GM12878 (cell line): ENCODE results near the gene PELO. TPM values are rescaled to one million over a fixed set of nuclear protein-coding genes. Genes with fewer than 3 reads are reported as not detected.

Source experiments
- ATAC-seq: fragments of 200-7000 bp; cut with Tn5 transposase; 3 replicates; pipeline ENCODE4 v1.9.1; 2020; ENCODE audit warnings: mild to moderate bottlenecking, moderate library complexity
- BruUV-seq: library from RNA; stranded (reverse); fragments of 400-500 nt; replicated peaks from 2 replicates; lab custom pipeline; 2021; lab: Mats Ljungman, UMichigan
- CTCF ChIA-PET: fragments of 300-600 bp; sonication (Branson Sonifier 250); formaldehyde crosslinking; extraction: SDS; loops from one replicate; lab custom pipeline; 2021; ENCODE audit warnings: inconsistent platforms; lab: Yijun Ruan, JAX
- POLR2A ChIA-PET: fragments of 350-600 bp; formaldehyde crosslinking; extraction: SDS; loops from one replicate; lab custom pipeline; 2021; ENCODE audit warnings: inconsistent platforms; lab: Charles Lee
- RAD21 ChIA-PET: fragments of 300-600 bp; sonication (Branson Sonifier 250); formaldehyde crosslinking; loops from one replicate; lab custom pipeline; 2023; ENCODE audit warnings: antibody characterized with exemption; ENCODE audit not compliant: unreplicated experiment; lab: Charles Lee
- SMC1A ChIA-PET: fragments of 300-600 bp; sonication (Branson Sonifier 250); formaldehyde crosslinking; loops from one replicate; lab custom pipeline; 2023; ENCODE audit not compliant: unreplicated experiment, uncharacterized antibody; lab: Charles Lee
- DNase-seq: peaks from one replicate; pipeline ENCODE4 v3.0.0-alpha.2; 2011; ENCODE audit warnings: low read depth, low spot score
- FAIRE-seq: peaks from 3 replicates; lab custom pipeline; 2011; peaks lifted over from hg19 to GRCh38; lab: Jason Lieb, UNC
- H2AFZ ChIP-seq: 2 replicates; pipeline ENCODE4 v1.6.0; 2011; ENCODE audit warnings: low read depth, low read length, control low read depth; ENCODE audit not compliant: control insufficient read depth
- H3K27ac ChIP-seq: 2 replicates; pipeline ENCODE4 v1.5.1; 2011; ENCODE audit warnings: control low read depth; ENCODE audit not compliant: control insufficient read depth, insufficient read depth
- H3K27me3 ChIP-seq, 2 experiments: replicated peaks in 1 of 2; 2 replicates each; pipeline versions ENCODE4 v1.6.0 to v1.6.1; 2011; ENCODE audit warnings: low read length in 1 of 2; ENCODE audit not compliant: control insufficient read depth in 2 of 2, insufficient read depth in 2 of 2
- H3K36me3 ChIP-seq, 2 experiments: 2 replicates each; pipeline ENCODE4 v1.5.1; 2011; ENCODE audit warnings: low read length in 1 of 2; ENCODE audit not compliant: control insufficient read depth in 2 of 2, insufficient read depth in 2 of 2
- H3K4me1 ChIP-seq: 2 replicates; pipeline ENCODE4 v1.6.1; 2011; ENCODE audit warnings: mild to moderate bottlenecking, low read length, moderate library complexity, mixed read lengths; ENCODE audit not compliant: control insufficient read depth, insufficient read depth
- H3K4me2 ChIP-seq: 2 replicates; pipeline ENCODE4 v1.6.0; 2011; ENCODE audit warnings: control low read depth; ENCODE audit not compliant: control insufficient read depth, insufficient read depth
- H3K4me3 ChIP-seq: fragments of 200-600 bp; sonication (generic); 2 replicates; pipeline ENCODE4 v1.5.1; 2016
- H3K79me2 ChIP-seq: 2 replicates; pipeline ENCODE4 v1.6.0; 2011; ENCODE audit warnings: low read length; ENCODE audit not compliant: control insufficient read depth, insufficient read depth
- H3K9ac ChIP-seq: 2 replicates; pipeline ENCODE4 v1.8.0; 2011; ENCODE audit warnings: low read length, control low read depth, mixed read lengths; ENCODE audit not compliant: control insufficient read depth, insufficient read depth
- H3K9me3 ChIP-seq: replicated peaks from 3 replicates; pipeline ENCODE4 v1.5.1; 2011; ENCODE audit warnings: mild to moderate bottlenecking, low read length; ENCODE audit not compliant: control insufficient read depth, insufficient read depth
- H4K20me1 ChIP-seq: 2 replicates; pipeline ENCODE4 v1.6.0; 2011; ENCODE audit not compliant: control insufficient read depth, insufficient read depth
- CBX5 ChIP-seq: sonication (generic); IDR thresholded peaks from 2 replicates; pipeline ENCODE4 v1.6.1; 2016; ENCODE audit warnings: low read depth, moderate library complexity, mild to moderate bottlenecking, inconsistent platforms
- CEBPB ChIP-seq, 2 experiments: fragments of 150-350 bp in 1 of 2; IDR thresholded peaks; 2 replicates each; pipeline ENCODE4 v1.6.1; 2012 to 2014; ENCODE audit warnings: low read depth in 2 of 2, low read length in 2 of 2, borderline replicate concordance in 1 of 2, inconsistent platforms in 1 of 2
- CHD4 ChIP-seq: fragments of 200-600 bp; sonication (generic); IDR thresholded peaks from 2 replicates; pipeline ENCODE4 v1.6.1; 2016; ENCODE audit warnings: mild to moderate bottlenecking
- FOXM1 ChIP-seq: IDR thresholded peaks from 2 replicates; pipeline ENCODE4 v1.6.1; 2012; ENCODE audit warnings: low read depth, mild to moderate bottlenecking, inconsistent platforms, low read length, moderate library complexity
- HDAC2 ChIP-seq: fragments of 200-600 bp; sonication (generic); IDR thresholded peaks from 2 replicates; pipeline ENCODE4 v1.6.1; 2017
- HDGF ChIP-seq: fragments of 450-650 bp; IDR thresholded peaks from 2 replicates; pipeline ENCODE4 v1.6.1; 2016; ENCODE audit warnings: antibody characterized with exemption
- MEF2B ChIP-seq: fragments of 450-650 bp; IDR thresholded peaks from 2 replicates; pipeline ENCODE4 v1.6.1; 2018; ENCODE audit warnings: mild to moderate bottlenecking, moderate library complexity; ENCODE audit not compliant: partially characterized antibody, poor library complexity, severe bottlenecking
- YBX1 ChIP-seq: fragments of 450-650 bp; IDR thresholded peaks from 2 replicates; pipeline ENCODE4 v1.6.1; 2016; ENCODE audit warnings: antibody characterized with exemption
- YY1 ChIP-seq: IDR thresholded peaks from 2 replicates; pipeline ENCODE4 v1.6.1; 2011; ENCODE audit warnings: low read depth, mild to moderate bottlenecking, low read length
- ZSCAN29 ChIP-seq: fragments of 450-650 bp; IDR thresholded peaks from 2 replicates; pipeline ENCODE4 v1.6.1; 2017; ENCODE audit warnings: mild to moderate bottlenecking, moderate library complexity
- ZZZ3 ChIP-seq: IDR thresholded peaks from 2 replicates; pipeline ENCODE4 v1.6.1; 2011; ENCODE audit warnings: low read depth; ENCODE audit not compliant: control insufficient read depth, insufficient read length
- WGBS: methylation state at CpG from one replicate; pipeline ENCODE4 v1.1.6; 2016; ENCODE audit warnings: low lambda C conversion rate; ENCODE audit not compliant: insufficient replicate concordance, insufficient coverage; ENCODE audit errors: missing lambda C conversion rate; 5-methylcytosine and 5-hydroxymethylcytosine counted together
- in situ Hi-C: fragments of 300-500 bp; cut with MboI; formaldehyde crosslinking; loops from 9 replicates; pipeline ENCODE4 v1.14.3; 2018; ENCODE audit warnings: mixed read lengths
- intact Hi-C: fragments of 100-400 bp; cut with micrococcal nuclease; formaldehyde crosslinking; loops from one replicate; pipeline ENCODE4 v1.14.2; 2022; ENCODE audit not compliant: unreplicated experiment
- polyA plus RNA-seq, 11 experiments: library from polyadenylated mRNA; depleted of rRNA in 4 of 11; unstranded in 6 of 11; stranded (reverse) in 5 of 11; fragments of >200 nt; fragmentation: Nextera tagmentation in 4 of 11; fragmentation: Illumina TruSeq in 1 of 11; extraction: Ambion mirVana in 4 of 11; extraction: Trizol in 1 of 11; gene quantifications; 1 replicate in 1 of 11; 2 replicates in 10 of 11; pipeline versions ENCODE4 v1.2.1 to v1.2.3, GENCODE V29; 2011 to 2016; ENCODE audit warnings: inconsistent platforms in 2 of 11, missing spikeins in 2 of 11, low read depth in 1 of 11
- total RNA-seq, 4 experiments: library from RNA; depleted of rRNA in 3 of 4; stranded (reverse); fragments of >200 nt in 3 of 4; fragmentation: Illumina TruSeq in 1 of 4; extraction: Trizol in 1 of 4; gene quantifications; 2 replicates each; pipeline versions ENCODE4 v1.2.1 to v1.2.3, GENCODE V29; 2013 to 2021
- TF ChIP-seq, protein P1 (sequence below): fragments of 450-650 bp; IDR thresholded peaks from 2 replicates; pipeline ENCODE4 v1.6.1; 2018; ENCODE audit warnings: mild to moderate bottlenecking, low read depth, moderate library complexity; ENCODE audit not compliant: partially characterized antibody
- TF ChIP-seq, protein P2 (sequence below): fragments of 450-650 bp; IDR thresholded peaks from 2 replicates; pipeline ENCODE4 v1.6.1; 2017; ENCODE audit warnings: mild to moderate bottlenecking, moderate library complexity
- TF ChIP-seq, protein P3 (sequence below): fragments of 450-650 bp; formaldehyde crosslinking; IDR thresholded peaks from 2 replicates; pipeline ENCODE4 v1.4.0; 2022; ENCODE audit warnings: mild to moderate bottlenecking, moderate library complexity

PELO gene
- total and polyA plus RNA-seq, 10 of the 15 experiments (the other 5 are each of a cell fraction or from before 2014, with no cell fraction given): 5.6 to 11.9 (median 8.7) TPM

DNA sequence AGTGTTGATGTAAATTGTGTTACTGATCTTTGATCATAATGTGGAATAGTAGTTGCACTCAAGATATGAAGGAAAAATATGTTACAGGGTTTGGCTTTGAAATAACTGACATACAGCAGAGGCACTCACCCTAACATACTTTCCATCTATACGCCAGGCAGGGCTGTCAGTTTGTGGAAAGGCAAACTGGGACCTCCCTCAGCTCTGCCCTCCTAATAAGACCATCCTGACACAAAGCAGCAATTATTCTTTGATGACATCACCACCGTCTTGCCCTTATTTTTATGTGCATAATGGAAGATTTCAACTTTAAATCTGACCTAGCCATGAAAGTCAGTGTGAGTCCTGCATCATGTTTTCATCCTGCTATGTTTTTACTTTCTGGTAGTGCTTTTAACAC, 42.9 kb downstream of the PELO start:
- no peaks in the 10 kb centered on the region for H3K27me3 ChIP-seq
- intact Hi-C loops: no loop called here
- no peaks in the 10 kb centered on the region for H4K20me1 ChIP-seq
- in situ Hi-C loops: no loop called here
- ChIA-PET POLR2A (no interaction called here), RAD21 (no interaction called here), CTCF (no interaction called here), SMC1A (interaction anchor here (0.6 kb wide), 1 partner anchor 1155 kb away, joined by 3 read pairs; no protein-coding TSS in a partner anchor)
- H3K27ac ChIP-seq: no peak overlapping the region
- H3K79me2 ChIP-seq: no peaks in the 10 kb centered on the region
- no peaks in the 10 kb centered on the region for H3K36me3 ChIP-seq
- no peaks in the 10 kb centered on the region; the same call in 2 of the 3 replicates for H3K9me3 ChIP-seq
- H3K9ac ChIP-seq: no peak overlapping the region
- H2AFZ ChIP-seq: no peak overlapping the region
- no TSS peak for BruUV-seq
- H3K4me2 ChIP-seq: no peak overlapping the region
- no peak for ATAC-seq
- H3K4me3 ChIP-seq: no peak overlapping the region
- no peak for DNase-seq
- no peak for FAIRE-seq
- 13% methylated on average over 2 of the region's 2 CpGs for WGBS
- H3K4me1 ChIP-seq: no peaks in the 10 kb centered on the region
- no peak for TF ChIP-seq FOXM1
- no peak for TF ChIP-seq MEF2B
- no peak for TF ChIP-seq YY1
- TF ChIP-seq HDGF: no peak
- TF ChIP-seq CEBPB (IDR thresholded peaks at IDR 0.05; ENCODE audit: borderline replicate concordance in 1 of 2, low read depth in 2 of 2, low read length in 2 of 2): no peak
- TF ChIP-seq, protein P1, sequence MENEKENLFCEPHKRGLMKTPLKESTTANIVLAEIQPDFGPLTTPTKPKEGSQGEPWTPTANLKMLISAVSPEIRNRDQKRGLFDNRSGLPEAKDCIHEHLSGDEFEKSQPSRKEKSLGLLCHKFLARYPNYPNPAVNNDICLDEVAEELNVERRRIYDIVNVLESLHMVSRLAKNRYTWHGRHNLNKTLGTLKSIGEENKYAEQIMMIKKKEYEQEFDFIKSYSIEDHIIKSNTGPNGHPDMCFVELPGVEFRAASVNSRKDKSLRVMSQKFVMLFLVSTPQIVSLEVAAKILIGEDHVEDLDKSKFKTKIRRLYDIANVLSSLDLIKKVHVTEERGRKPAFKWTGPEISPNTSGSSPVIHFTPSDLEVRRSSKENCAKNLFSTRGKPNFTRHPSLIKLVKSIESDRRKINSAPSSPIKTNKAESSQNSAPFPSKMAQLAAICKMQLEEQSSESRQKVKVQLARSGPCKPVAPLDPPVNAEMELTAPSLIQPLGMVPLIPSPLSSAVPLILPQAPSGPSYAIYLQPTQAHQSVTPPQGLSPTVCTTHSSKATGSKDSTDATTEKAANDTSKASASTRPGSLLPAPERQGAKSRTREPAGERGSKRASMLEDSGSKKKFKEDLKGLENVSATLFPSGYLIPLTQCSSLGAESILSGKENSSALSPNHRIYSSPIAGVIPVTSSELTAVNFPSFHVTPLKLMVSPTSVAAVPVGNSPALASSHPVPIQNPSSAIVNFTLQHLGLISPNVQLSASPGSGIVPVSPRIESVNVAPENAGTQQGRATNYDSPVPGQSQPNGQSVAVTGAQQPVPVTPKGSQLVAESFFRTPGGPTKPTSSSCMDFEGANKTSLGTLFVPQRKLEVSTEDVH: no peak
- TF ChIP-seq CHD4: no peak
- TF ChIP-seq, protein P2, sequence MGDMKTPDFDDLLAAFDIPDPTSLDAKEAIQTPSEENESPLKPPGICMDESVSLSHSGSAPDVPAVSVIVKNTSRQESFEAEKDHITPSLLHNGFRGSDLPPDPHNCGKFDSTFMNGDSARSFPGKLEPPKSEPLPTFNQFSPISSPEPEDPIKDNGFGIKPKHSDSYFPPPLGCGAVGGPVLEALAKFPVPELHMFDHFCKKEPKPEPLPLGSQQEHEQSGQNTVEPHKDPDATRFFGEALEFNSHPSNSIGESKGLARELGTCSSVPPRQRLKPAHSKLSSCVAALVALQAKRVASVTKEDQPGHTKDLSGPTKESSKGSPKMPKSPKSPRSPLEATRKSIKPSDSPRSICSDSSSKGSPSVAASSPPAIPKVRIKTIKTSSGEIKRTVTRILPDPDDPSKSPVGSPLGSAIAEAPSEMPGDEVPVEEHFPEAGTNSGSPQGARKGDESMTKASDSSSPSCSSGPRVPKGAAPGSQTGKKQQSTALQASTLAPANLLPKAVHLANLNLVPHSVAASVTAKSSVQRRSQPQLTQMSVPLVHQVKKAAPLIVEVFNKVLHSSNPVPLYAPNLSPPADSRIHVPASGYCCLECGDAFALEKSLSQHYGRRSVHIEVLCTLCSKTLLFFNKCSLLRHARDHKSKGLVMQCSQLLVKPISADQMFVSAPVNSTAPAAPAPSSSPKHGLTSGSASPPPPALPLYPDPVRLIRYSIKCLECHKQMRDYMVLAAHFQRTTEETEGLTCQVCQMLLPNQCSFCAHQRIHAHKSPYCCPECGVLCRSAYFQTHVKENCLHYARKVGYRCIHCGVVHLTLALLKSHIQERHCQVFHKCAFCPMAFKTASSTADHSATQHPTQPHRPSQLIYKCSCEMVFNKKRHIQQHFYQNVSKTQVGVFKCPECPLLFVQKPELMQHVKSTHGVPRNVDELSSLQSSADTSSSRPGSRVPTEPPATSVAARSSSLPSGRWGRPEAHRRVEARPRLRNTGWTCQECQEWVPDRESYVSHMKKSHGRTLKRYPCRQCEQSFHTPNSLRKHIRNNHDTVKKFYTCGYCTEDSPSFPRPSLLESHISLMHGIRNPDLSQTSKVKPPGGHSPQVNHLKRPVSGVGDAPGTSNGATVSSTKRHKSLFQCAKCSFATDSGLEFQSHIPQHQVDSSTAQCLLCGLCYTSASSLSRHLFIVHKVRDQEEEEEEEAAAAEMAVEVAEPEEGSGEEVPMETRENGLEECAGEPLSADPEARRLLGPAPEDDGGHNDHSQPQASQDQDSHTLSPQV: no peak
- no peak for TF ChIP-seq ZSCAN29
- TF ChIP-seq, protein P3, sequence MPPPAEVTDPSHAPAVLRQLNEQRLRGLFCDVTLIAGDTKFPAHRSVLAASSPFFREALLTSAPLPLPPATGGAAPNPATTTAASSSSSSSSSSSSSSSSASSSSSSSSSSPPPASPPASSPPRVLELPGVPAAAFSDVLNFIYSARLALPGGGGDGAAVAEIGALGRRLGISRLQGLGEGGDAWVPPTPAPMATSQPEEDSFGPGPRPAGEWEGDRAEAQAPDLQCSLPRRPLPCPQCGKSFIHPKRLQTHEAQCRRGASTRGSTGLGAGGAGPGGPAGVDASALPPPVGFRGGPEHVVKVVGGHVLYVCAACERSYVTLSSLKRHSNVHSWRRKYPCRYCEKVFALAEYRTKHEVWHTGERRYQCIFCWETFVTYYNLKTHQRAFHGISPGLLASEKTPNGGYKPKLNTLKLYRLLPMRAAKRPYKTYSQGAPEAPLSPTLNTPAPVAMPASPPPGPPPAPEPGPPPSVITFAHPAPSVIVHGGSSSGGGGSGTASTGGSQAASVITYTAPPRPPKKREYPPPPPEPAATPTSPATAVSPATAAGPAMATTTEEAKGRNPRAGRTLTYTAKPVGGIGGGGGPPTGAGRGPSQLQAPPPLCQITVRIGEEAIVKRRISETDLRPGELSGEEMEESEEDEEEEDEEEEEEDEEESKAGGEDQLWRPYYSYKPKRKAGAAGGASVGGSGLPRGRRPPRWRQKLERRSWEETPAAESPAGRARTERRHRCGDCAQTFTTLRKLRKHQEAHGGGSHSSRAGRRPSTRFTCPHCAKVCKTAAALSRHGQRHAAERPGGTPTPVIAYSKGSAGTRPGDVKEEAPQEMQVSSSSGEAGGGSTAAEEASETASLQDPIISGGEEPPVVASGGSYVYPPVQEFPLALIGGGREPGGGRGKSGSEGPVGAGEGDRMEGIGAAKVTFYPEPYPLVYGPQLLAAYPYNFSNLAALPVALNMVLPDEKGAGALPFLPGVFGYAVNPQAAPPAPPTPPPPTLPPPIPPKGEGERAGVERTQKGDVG (CRISPR knock-in tag): no peak
- TF ChIP-seq YBX1: no peak
- TF ChIP-seq CBX5: no peak
- no peak for TF ChIP-seq HDAC2
- no peak for TF ChIP-seq ZZZ3
